ENCODE measurements around the gene KCNIP2.

Gene KCNIP2

DNA sequence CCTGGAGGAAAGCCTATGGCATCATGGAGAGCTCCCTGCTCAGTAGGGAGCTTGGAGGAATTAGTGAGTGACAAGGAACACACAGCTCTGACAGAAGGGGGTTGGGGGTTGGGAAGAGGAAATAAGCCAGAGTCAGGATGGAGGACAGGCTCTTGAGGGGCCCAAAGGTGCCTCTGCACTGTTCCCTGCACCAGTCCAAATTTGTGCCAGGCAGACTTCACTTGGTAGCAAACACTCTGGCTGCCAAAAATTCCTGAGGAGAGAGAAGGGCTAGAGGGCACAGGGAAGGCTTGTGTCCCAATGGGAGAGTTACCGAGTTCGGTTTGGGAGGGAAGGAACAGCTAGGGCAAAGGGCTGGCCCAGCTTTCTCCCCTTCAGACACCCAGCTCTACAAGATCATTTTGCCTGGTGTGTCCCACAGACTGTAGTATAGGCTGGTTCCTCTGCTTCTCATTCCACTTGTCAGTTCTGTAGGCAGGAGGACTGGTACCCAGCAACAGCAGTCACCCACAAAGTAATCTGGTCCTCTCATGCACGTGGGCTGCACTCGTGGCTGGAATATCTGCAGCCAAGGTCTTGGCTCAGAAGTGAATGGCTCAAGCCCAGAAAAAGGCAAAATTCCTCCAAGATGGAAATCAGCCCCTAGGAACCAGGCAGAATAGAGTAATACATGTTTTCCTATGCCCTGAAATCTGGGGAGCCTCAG is 8.0 kb upstream of the KCNIP2 start:
- DNase-seq (ENCODE audit: low read depth, low spot score), result no peak

DNA sequence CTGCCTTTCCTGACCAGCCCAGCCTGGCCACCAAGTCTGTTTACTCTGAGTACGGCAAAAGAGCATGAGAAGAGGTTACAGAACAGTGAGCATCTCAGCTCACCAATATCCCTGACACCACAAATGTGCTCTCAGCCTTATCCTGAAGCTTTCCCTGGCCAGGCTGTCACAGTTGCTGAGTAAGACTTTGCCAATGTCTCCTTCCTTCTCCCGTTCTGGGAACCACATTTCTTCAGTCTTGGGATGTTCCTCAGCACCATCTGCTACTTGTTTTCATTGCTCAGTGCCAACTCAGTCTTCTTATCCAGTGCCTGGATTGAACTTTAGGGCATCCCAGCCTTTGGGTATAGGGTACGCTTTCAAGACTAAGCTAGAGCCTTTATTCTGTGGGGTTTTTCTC is 7.1 kb upstream of the KCNIP2 start:
- DNase-seq (ENCODE audit: low read depth, low spot score), result no peak

DNA sequence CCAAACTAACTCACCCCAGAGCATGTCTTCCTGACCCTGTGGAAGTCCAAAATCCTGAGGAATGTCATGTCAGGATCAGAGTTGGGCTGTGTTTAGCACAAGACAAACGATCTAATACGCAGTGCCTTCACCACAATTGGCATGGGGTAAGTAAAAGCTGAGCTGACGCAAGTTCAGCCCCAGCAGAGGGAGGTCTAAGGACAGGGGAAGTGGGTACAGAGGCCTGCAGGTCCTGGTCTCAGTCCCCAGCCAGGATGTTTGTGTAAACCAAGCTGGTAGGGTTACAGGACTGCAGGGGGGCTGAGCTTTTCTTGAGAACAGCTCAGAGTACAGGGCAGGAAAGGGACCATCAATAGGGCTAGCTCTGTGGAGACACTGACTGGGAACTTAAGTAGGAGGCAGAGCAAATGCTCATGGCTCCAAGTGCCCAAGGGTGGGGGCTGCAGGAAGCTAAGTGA is 5.3 kb upstream of the KCNIP2 start:
- DNase-seq (ENCODE audit: low read depth, low spot score), result peak; percentile 69

DNA sequence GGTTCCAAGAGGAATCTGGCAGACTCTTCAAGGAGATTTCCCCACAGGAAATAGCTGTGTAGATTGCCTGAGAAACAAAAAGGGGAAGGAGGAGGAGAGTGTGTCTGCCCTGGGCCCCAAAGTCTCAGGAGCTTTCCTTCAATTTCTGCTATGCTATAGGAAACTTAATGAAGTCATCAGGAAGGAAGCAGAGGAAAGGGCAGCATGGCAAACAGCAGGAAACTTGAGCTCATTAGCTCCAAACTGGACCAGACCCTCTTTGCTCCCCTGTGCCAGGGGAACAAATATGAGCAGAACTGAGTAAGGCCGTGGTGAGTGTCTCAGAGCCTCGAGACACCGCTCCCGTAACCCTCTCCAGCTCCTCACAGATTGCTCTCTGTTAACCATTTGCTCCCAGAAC is 4.8 kb upstream of the KCNIP2 start:
- DNase-seq (ENCODE audit: low read depth, low spot score), result no peak

DNA sequence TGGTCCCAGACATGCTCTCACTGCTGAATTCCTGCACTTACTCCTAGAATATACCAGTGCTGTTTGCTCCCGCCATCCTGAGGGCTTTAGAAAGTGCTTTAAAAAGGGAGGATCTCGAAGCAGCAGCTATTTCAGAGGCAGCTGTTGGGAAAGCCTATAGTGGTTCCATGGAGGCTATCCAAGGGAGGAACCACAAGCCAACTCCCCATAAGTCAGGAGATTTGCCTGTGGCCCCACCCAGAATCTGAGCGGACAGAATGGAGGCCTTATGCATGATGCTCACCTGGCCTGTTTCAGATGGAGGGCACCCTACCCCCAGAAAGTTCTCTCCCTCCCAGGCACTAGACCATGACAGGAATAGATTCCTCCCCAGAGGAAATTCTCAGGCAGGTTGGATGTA is 2.3 kb upstream of the KCNIP2 start:
- no peak for DNase-seq (ENCODE audit: low read depth, low spot score)

DNA sequence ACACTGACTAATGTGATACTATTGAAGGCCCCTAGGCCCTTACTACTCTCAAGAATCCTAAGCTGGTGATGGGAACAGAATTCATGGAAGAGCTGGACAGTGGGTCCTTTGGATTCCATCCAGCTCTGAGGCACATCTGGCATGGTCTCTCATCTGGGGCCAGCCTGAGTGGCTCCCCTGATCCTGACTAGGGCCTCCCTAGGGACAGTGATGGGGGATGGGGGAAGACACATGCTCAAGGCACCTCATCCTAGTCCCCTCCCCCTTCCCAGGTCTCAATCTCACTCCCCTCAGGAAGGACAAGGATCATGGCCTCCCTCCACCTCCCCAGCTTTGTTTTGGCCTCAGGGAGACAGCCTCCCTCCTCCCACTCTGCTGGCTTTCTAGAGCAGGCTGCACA is 1.8 kb downstream of the KCNIP2 start:
- no peak for DNase-seq (ENCODE audit: low read depth, low spot score)

DNA sequence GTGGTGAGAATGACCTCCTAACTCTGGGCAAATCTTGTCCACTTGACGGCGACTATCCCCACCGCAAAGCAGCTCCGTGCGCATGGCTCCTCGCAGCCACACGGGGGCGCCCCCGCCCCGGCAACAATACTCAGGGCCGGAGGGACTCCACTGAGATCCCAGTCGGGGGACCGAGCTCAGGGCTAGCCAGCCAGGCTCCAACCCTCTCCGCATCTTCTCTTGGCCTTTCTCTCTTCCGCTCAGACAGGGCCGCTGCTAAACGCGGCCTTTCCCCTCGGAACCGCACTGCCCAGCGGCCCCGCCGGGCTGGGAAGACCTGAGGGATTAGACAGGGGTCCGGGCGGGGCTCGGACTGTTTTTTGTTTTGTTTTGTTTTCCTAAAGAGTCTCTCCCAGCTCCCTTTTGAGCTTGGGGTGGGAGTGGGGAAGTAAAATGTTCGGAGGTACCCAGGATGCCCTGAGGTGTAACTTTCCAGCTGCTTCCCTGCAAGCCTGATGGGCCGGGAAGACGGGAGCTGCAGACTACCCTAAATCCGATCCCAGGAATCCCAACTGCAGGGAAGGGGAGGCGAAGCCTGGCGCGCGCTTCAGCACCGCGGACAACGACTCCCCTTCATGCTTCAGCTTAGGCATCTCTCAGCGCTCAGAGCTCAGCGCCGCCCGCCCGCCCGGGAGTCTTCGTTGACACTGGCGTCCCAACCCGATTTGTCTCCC is 2.7 kb downstream of the KCNIP2 start:
- peak; percentile 52 for DNase-seq (ENCODE audit: low read depth, low spot score)

DNA sequence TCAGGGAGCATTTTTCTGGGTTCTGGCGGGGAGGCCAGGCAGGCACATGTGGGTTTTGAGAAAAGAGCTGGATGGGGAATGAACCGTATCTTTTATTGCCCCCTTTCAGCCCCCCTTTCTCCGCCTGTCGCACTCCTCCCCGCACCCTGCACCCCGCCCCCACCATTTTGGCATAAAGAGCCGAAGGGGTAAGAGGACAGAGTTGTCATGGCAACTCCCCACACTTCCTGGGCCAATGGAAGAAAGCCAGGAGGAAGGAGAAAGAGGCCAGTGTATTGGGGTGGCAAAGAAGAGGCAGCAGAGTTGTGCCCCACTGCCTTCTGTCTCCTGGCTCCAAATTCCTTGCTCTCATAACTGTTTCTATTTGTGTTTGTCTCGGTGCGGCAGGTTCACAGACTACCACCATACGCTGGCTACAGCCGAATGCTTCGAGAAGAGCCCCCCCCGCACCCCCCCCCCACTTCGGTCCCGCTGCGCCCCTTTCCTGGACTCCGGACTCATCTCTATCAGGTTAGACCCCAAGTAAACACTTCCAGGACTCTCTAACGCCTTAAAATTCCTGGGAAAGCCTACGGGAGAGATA is 3.4 kb downstream of the KCNIP2 start:
- DNase-seq (ENCODE audit: low read depth, low spot score), result no peak

DNA sequence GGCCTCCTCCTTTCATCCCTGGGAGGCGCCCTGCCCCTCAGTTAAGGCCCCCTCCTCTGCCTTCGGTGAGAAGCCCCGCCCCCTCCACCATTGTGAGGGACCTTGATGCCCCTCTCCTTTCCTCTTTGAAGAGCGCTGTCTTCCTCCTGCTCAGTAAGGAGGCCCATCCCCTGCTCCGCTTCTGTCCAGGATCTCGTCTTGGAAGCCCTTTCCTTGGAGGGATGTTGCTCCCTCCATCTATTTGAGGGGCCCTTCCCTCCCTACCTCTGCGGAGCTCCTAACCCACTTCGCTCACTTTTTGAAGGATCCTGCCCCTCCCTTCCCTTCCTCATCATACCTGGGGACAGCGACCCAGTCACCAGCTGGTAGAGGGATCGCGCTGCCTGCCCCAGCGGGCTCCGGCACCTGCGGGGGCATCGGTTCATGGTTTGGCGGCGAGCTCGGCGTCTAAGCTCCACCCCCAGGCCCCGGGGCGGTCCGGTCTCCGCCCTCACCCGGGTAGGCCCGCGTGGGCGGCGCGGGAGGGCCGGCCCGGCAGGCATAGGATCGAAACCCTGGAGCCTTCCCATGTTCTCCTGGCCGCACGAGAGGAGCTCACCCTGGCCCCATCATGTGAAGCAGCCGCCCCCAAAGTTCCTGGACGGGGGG is 4.1 kb downstream of the KCNIP2 start:
- no peak for DNase-seq (ENCODE audit: low read depth, low spot score)

DNA sequence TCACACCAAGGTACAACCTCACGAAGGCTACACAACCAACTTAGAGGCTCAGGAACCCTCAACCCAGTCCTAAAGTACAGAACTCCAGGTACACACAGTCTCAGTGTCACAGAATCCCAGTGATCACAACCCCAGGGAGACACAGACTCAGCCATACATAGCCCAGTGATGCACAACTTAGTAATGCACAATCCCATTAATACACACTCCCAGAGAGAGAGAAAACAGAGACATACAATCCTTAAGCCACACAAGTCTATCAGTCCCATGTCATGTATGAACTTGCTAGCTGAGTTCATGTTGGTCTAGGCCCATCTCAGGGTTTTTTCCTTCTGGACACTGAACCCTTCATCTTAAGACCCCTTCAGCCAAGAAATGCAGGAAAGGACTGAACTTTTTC is 4.6 kb downstream of the KCNIP2 start:
- no peak for DNase-seq (ENCODE audit: low read depth, low spot score)

DNA sequence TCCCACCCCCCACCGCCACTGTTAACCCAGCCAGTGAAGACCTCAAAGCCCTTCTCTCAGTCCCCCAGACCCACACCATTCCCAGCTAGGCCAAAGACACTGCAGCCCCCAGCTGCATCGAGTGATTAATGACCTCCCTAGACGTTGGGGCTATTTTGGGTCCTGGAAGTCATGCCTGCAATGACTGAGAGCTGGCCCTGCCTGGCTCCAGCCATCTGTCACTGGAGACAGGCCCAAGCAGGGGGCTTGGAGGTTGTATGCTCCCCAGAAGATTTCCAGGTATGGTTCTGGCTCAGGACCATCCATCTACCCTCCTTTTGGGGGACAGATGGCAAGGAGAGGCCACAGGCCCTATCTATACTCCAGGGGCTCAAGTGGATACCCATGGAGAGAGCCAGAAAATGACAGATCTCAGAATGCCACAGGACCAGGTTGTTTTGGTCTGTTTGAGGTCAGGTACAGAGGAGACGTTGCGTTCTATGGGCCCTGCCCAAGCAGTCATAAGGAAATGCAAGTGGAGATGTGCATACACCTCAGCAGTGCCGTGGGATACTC is 5.1 kb downstream of the KCNIP2 start:
- no peak for DNase-seq (ENCODE audit: low read depth, low spot score)

DNA sequence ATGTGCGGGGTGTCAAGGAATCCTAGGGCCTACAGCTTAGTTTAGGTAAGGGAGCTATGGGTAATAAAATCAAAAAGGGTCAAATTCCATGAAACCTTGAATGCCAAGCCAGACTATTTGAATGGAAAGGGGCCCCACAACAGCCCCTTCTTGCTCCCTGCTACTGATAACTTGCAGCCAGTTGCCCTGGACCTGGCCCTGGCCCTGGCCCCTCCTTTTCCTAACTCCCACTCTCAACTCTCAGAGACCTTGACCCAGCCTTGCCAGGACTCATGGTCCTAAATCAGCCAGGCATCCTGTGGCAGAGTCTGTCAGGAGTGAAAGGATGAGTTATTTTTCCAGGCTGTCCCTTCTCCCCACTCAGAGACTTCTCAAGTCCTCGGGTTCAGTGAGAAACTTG is 5.9 kb downstream of the KCNIP2 start:
- DNase-seq (ENCODE audit: low read depth, low spot score), result no peak

DNA sequence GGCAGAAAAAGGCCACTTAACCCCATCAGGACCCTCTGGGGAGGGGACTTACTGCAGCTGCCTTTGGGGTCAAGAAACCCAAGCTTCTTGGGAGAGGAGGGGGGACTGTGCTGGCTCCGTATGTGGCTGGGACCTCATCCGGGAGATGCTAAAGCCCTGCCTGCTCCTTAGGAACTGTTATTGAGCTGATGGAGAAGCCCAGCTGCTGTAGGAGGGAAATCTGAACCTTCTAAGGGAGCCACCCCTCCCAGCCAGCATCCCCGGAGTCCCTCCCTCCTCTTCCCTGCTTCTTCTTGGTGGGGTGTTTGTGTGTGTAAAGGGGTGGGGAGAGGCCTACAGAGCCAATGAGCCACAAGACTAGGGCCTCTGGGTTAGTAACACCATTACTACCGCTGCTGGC is 8.2 kb downstream of the KCNIP2 start:
- DNase-seq (ENCODE audit: low read depth, low spot score), result no peak

DNA sequence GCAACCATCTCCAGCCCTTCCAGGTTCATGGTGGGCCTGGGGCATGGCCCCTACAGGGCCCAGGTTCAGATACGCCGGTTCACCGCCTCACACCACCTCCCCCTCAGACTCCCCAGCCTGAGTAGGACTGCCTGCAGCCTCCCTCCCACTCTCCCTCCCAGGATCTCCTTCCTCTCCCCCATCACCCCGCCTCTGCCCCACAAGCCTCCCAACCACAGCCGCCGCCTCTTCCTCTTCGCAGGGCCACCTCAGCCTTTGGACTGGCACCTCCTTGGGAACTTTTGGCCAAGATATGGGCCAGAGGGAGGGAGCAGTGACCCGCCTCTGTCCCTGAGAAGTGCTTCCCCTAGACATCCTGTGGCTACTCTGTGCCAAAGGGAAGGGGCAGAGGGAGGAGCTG is 9.3 kb downstream of the KCNIP2 start:
- DNase-seq (ENCODE audit: low read depth, low spot score), result no peak

DNA sequence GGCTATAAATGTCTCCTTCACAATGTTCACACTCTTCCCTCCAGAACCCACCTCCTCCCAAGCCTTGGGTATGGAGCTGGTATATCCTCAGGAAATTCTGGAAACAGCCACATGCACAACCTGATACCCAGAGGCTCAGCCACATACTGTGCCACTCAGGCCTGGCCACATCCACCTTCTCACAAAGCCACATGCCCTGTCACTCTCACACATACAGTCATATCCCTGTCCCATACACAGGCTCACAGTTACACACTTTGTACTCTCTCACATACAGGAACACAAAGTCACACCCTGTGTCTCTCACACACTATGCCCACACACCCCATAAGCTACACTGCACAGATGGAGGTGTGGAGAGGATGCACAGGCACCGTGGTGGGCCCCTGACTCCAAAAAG is 10.1 kb downstream of the KCNIP2 start:
- DNase-seq (ENCODE audit: low read depth, low spot score), result no peak

DNA sequence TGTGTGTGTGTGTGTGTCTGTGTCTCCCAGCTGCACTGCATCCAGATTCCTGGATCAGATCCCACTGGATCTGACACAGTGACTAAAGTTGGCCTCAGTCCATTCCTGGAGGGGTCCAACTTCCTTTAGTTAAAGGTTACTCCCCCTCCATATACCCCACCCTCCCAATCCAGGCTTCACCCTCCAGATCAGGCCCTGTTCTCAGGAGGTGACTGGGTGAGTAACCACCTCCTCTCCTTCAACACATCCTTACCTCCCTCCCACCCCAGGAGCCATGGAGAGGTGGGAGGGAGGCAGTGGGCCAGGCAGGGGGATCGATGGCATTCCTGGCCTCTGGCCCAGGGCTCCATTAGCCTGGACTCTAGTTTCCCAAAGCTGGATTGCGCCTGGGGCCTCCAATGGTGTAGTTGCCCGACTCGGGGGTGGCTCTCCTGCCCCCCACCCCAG is 11.3 kb downstream of the KCNIP2 start:
- DNase-seq (ENCODE audit: low read depth, low spot score), result no peak

DNA sequence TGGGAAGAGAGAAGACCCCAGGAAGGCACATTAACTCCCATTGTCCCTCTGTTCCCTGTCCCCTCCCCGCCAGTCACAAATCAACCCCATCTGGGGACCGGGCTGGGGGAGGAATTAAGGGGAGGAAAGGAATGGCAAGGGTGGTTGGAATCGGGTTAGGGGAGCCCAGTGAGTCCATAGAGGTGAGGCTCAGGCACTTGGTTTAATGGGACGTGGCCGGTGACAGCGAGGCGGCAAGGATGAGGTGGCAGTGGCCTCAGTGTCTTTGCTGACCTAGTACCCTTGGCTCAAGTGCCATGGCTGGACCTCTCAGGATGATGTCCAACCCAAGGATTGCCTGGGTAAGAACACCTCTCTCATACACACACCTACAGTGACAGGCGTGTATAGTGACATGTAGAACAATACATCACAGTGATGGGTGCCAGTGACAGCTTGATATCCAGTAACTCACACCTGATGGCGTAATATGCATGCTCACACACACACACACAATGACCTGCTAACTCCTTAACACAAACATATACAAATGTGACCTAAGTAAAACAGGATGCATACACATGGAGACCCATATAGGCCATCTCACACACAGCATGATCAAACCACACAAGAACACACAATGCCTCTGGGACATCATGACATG is 12.3 kb downstream of the KCNIP2 start:
- DNase-seq (ENCODE audit: low read depth, low spot score), result no peak

DNA sequence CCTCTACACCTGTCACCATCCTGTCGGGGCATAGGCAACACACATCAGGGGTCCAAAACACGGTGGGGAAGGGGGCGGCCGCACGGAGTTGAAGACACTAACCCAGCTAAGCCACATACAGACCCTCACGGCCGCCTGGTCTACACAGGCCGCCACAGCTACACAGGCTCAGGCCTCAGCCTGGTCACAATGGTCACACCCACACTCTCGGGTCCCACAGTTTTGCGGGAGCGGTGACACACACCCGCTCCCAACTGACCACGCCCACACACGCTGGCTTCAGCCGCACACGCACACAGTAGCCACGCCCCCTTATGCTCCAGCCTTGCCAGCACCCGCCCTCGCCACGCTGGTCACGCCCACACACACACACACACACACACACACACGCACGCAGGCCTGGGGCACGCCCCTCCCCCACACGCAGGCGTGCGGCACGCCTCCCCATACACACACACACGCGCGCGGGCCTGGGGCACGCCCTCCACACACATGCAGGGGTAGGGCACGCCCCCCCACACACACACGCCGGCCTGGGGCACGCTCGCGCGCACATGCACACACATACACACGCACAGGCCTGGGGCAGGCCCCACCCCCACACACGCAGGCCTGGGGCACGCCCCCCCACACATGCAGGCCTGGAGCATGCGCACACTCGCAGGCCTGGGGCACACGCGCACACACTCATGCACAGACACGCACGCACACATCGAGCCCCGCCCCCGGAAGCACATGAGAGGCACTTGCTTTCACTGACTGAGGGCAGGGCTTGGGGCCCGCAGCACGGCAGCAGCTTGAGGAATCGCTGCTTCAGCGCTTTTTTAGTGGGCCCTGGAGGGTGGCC is 13.1 kb downstream of the KCNIP2 start:
- DNase-seq (ENCODE audit: low read depth, low spot score), result peak; percentile 55

DNA sequence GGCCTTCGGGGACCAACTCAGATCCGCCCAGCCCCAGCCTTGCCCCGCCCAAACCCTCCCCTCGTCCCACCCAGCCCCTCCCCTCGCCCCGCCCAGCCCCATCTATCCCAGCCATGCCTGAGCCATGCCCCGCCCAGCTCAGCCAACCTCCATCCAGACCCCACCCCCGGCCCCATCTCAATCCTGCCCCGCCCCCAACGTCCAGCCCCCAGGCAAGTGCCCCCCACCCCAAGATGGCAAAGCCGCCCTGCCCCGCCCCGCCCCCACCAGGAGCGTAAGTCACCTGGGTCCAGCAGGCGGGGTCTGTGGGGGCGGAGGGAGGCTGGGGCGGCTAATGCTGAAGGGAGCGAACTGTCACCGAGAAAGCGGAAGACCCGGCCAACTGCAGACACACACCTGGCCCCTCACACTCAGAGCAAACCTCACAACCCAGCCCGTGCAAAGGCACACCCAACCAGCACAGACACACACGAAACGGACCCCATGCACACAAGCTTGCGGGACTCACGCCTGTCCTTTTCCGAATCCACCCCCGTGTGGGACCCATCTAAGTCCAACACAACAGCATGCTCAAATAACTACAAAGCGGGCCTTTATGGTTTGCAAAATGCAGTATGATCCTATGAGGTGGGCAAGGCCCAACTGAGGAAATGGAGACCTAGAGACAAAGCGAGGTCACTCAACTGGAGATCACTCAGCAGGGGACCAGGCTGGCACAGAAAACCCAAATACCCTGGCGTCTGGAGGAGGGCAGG is 13.9 kb downstream of the KCNIP2 start:
- no peak for DNase-seq (ENCODE audit: low read depth, low spot score)

Data from brain pericyte (primary cell).